SK-N-SH (cell line): Measurements from ENCODE around the gene KLHL25. TPM values are rescaled to one million over a fixed set of nuclear protein-coding genes. Genes with fewer than 3 reads are reported as not detected.
"Not testable (repeated sequence)": the region's sequence is repeated elsewhere in the genome, so short reads cannot be mapped to it uniquely, and the experiment has no call there.

Source experiments
- CTCF ChIA-PET: fragments of 300-600, 350-600 bp; formaldehyde crosslinking; extraction: SDS; loops from one replicate; lab custom pipeline; 2021; lab: Yijun Ruan, JAX
- POLR2A ChIA-PET: fragments of 350-600 bp; sonication (Branson Sonifier 250); formaldehyde crosslinking; extraction: SDS; loops from one replicate; lab custom pipeline; 2020; ENCODE audit warnings: antibody characterized with exemption, inconsistent platforms; lab: Yijun Ruan, JAX
- DNase-seq: peaks from one replicate; pipeline ENCODE4 v3.0.0; 2012
- H2AFZ ChIP-seq: fragments of 200-600 bp; sonication (generic); 2 replicates; pipeline ENCODE4 v1.8.1; 2016; ENCODE audit warnings: antibody characterized with exemption, mild to moderate bottlenecking, low read depth
- H3F3A ChIP-seq: fragments of 200-600 bp; sonication (generic); replicated peaks from 2 replicates; pipeline ENCODE3; 2016; ENCODE audit warnings: antibody characterized with exemption, mild to moderate bottlenecking; ENCODE audit not compliant: insufficient read depth
- H3K27ac ChIP-seq, 2 experiments: fragments of 200-500 bp in 1 of 2; fragments of 200-600 bp in 1 of 2; sonication (Bioruptor generic) in 1 of 2; sonication (generic), shearing (Covaris generic) in 1 of 2; 2 replicates each; pipeline versions ENCODE4 v1.5.1 to v1.6.1; 2014 to 2016; ENCODE audit warnings: low read depth in 2 of 2, inconsistent platforms in 1 of 2, low read length in 1 of 2, mild to moderate bottlenecking in 1 of 2, mixed read lengths in 1 of 2
- H3K27me3 ChIP-seq: fragments of 200-600 bp; sonication (generic), shearing (Covaris generic); 2 replicates; pipeline ENCODE4 v1.6.1; 2016; ENCODE audit warnings: mixed run types; ENCODE audit not compliant: insufficient read depth
- H3K36me3 ChIP-seq, 2 experiments: fragments of 200-500 bp in 1 of 2; fragments of 200-600 bp in 1 of 2; sonication (Bioruptor generic) in 1 of 2; sonication (generic) in 1 of 2; replicated peaks in 1 of 2; 2 replicates each; pipeline versions ENCODE3 to v1.5.1; 2014 to 2016; ENCODE audit warnings: low read length in 1 of 2, mild to moderate bottlenecking in 1 of 2; ENCODE audit not compliant: insufficient read depth in 2 of 2, control insufficient read depth in 1 of 2
- H3K4me1 ChIP-seq, 2 experiments: fragments of 200-500 bp in 1 of 2; fragments of 200-600 bp in 1 of 2; sonication (Bioruptor generic) in 1 of 2; sonication (generic), shearing (Covaris generic) in 1 of 2; 2 replicates each; pipeline versions ENCODE4 v1.5.1 to v1.6.1; 2014 to 2016; ENCODE audit warnings: low read depth in 1 of 2, low read length in 1 of 2, mixed run types in 1 of 2; ENCODE audit not compliant: insufficient read depth in 2 of 2, control insufficient read depth in 1 of 2
- H3K4me2 ChIP-seq: fragments of 200-600 bp; sonication (generic), shearing (Covaris generic); 2 replicates; pipeline ENCODE4 v1.6.1; 2017; ENCODE audit warnings: mixed run types
- H3K4me3 ChIP-seq, 2 experiments: fragments of 200-500 bp in 1 of 2; fragments of 200-600 bp in 1 of 2; sonication (Bioruptor generic) in 1 of 2; sonication (generic), shearing (Covaris generic) in 1 of 2; 2 replicates each; pipeline versions ENCODE4 v1.5.1 to v1.8.1; 2014 to 2016; ENCODE audit warnings: low read depth in 2 of 2, inconsistent platforms in 1 of 2, low read length in 1 of 2, mild to moderate bottlenecking in 1 of 2, mixed read lengths in 1 of 2, moderate library complexity in 1 of 2
- H3K79me2 ChIP-seq: fragments of 200-600 bp; sonication (generic); 2 replicates; pipeline ENCODE4 v1.8.1; 2017; ENCODE audit warnings: mild to moderate bottlenecking; ENCODE audit not compliant: insufficient read depth
- H3K9ac ChIP-seq: fragments of 200-600 bp; sonication (generic); 2 replicates; pipeline ENCODE4 v1.6.1; 2017; ENCODE audit warnings: mixed run types
- H3K9me2 ChIP-seq: fragments of 200-600 bp; sonication (generic); 2 replicates; pipeline ENCODE4 v1.6.1; 2017; ENCODE audit warnings: mixed run types
- H3K9me3 ChIP-seq: fragments of 200-600 bp; sonication (generic); 2 replicates; pipeline ENCODE4 v1.6.1; 2017; ENCODE audit warnings: mixed run types, mild to moderate bottlenecking, moderate library complexity
- H4K20me1 ChIP-seq: fragments of 200-600 bp; sonication (generic); 2 replicates; pipeline ENCODE4 v1.6.1; 2017; ENCODE audit warnings: mild to moderate bottlenecking, mixed run types; ENCODE audit not compliant: insufficient read depth
- ELF1 ChIP-seq: IDR thresholded peaks from 2 replicates; pipeline ENCODE4 v1.4.0; 2012
- FOXJ3 ChIP-seq: sonication (generic); formaldehyde crosslinking; IDR thresholded peaks from 2 replicates; pipeline ENCODE4 v1.5.1; 2020; ENCODE audit warnings: mild to moderate bottlenecking, missing genetic modification reagents
- GABPA ChIP-seq: IDR thresholded peaks from 2 replicates; pipeline ENCODE4 v1.4.0; 2012; ENCODE audit warnings: low read depth, mild to moderate bottlenecking
- IRF3 ChIP-seq: fragments of 150-350 bp; IDR thresholded peaks from 2 replicates; pipeline ENCODE4 v1.6.1; 2016; ENCODE audit warnings: mild to moderate bottlenecking, low read depth, low read length
- MEF2A ChIP-seq: IDR thresholded peaks from 2 replicates; pipeline ENCODE4 v1.4.0; 2012; ENCODE audit warnings: low read depth, borderline replicate concordance
- RAD21 ChIP-seq: IDR thresholded peaks from 2 replicates; pipeline ENCODE4 v1.6.1; 2012; ENCODE audit warnings: mild to moderate bottlenecking, low read length
- RCOR1 ChIP-seq: fragments of 150-350 bp; IDR thresholded peaks from 2 replicates; pipeline ENCODE4 v1.6.1; 2017; ENCODE audit warnings: antibody characterized with exemption, low read length
- REST ChIP-seq: IDR thresholded peaks from 2 replicates; pipeline ENCODE4 v1.6.1; 2012; ENCODE audit warnings: mild to moderate bottlenecking, low read depth, low read length, moderate library complexity
- TAF1 ChIP-seq: IDR thresholded peaks from 2 replicates; pipeline ENCODE4 v1.6.1; 2012; ENCODE audit warnings: low read depth, mild to moderate bottlenecking, low read length, moderate library complexity, borderline replicate concordance
- TEAD4 ChIP-seq: IDR thresholded peaks from 2 replicates; pipeline ENCODE4 v1.4.0; 2012; ENCODE audit warnings: mild to moderate bottlenecking, borderline replicate concordance; ENCODE audit not compliant: insufficient read depth
- USF1 ChIP-seq: IDR thresholded peaks from 2 replicates; pipeline ENCODE4 v1.4.0; 2012; ENCODE audit warnings: low read depth, borderline replicate concordance
- YY1 ChIP-seq: IDR thresholded peaks from 2 replicates; pipeline ENCODE4 v1.4.0; 2012; ENCODE audit warnings: low read depth, mild to moderate bottlenecking
- WGBS: methylation state at CpG from one replicate; pipeline ENCODE4 v1.1.6; 2017; ENCODE audit warnings: low lambda C conversion rate; 5-methylcytosine and 5-hydroxymethylcytosine counted together
- polyA plus RNA-seq, 3 experiments: library from polyadenylated mRNA; depleted of rRNA; stranded (reverse); fragments of >200 nt; gene quantifications; 2 replicates each; pipeline ENCODE4 v1.2.3, GENCODE V29; 2012

KLHL25 gene
- polyA plus RNA-seq, 1 of the 3 experiments (the other 2 are of a cell fraction) = 4.5 TPM

GRCh38 chr15:85829754-85830153 lies 35.0 kb upstream of the KLHL25 start:
- CTCF ChIA-PET = interaction anchor here (1.1 to 17.1 kb wide), 7 partner anchors 11 to 237 kb away, joined by 3 to 201 read pairs (median 7); no protein-coding TSS in a partner anchor
- H3F3A ChIP-seq = not testable (repeated sequence)
- 93% methylated on average over 4 of the region's 4 CpGs for WGBS

GRCh38 chr15:85828874-85829273 lies 34.1 kb upstream of the KLHL25 start:
- H3K9ac ChIP-seq = no peak overlapping the region
- no peak overlapping the region for H2AFZ ChIP-seq
- no peaks in the 10 kb centered on the region for H3K79me2 ChIP-seq
- 82% methylated on average over 4 of the region's 4 CpGs for WGBS
- H3K36me3 ChIP-seq = no peaks in the 10 kb centered on the region
- H3K27me3 ChIP-seq = no peaks in the 10 kb centered on the region; the same call in 1 of the 2 replicates
- H3K4me3 ChIP-seq = no peak overlapping the region
- CTCF ChIA-PET = interaction anchor here (1.1 to 17.1 kb wide), 6 partner anchors 11 to 343 kb away, joined by 3 to 201 read pairs (median 4); no protein-coding TSS in a partner anchor
- no peaks in the 10 kb centered on the region for H3K9me3 ChIP-seq
- no peak overlapping the region for H3K4me2 ChIP-seq
- H3K9me2 ChIP-seq = no peaks in the 10 kb centered on the region
- no peaks in the 10 kb centered on the region for H4K20me1 ChIP-seq
- no peak overlapping the region for H3K27ac ChIP-seq
- no peak for TF ChIP-seq ELF1
- TF ChIP-seq USF1 = no peak
- TF ChIP-seq MEF2A = no peak
- no peak for TF ChIP-seq GABPA
- TF ChIP-seq RCOR1 = no peak
- TF ChIP-seq TAF1 = no peak
- no peak for TF ChIP-seq REST
- TF ChIP-seq TEAD4 = no peak
- no peak for TF ChIP-seq FOXJ3 (CRISPR knock-in tag)
- TF ChIP-seq RAD21 = no peak
- TF ChIP-seq IRF3 = no peak
- TF ChIP-seq YY1 = no peak
- TF ChIP-seq, all 33 proteins: peak for 0
- Histone ChIP-seq H3F3A (no peaks in the 10 kb centered on the region), H3K4me1 (peaks cover 0 to 20% of the 10 kb centered on the region in 2 experiments; a peak in 1 of 4 replicates)
- POLR2A ChIA-PET = no interaction called here
- no peak for DNase-seq

More at GRCh38 chr15:85829754-85830153, 35.0 kb upstream of the KLHL25 start:
- H2AFZ ChIP-seq, H4K20me1 ChIP-seq, H3K36me3 ChIP-seq, H3K4me3 ChIP-seq, H3K27me3 ChIP-seq, DNase-seq, H3K27ac ChIP-seq, H3K9me2 ChIP-seq, H3K4me2 ChIP-seq, H3K79me2 ChIP-seq, H3K9me3 ChIP-seq, POLR2A ChIA-PET, H3K9ac ChIP-seq: not testable (repeated sequence)
- H3K4me1 ChIP-seq = peaks cover 0 to 20% of the 10 kb centered on the region in 2 experiments; a peak in 1 of 4 replicates
